Posterior cingulate gyrus (tissue), 11 donors: ENCODE results near the gene MBNL3.
"Not testable (repeated sequence)": the region's sequence is repeated elsewhere in the genome, so short reads cannot be mapped to it uniquely, and the experiment has no call there.

Experiments
- DNase-seq, 10 donors: peaks; one replicate each; pipeline versions ENCODE4 v3.0.0 to v3.0.0-alpha.2; 2020 to 2021; ENCODE audit warnings: mixed read lengths in 3 of 10
- intact Hi-C: fragments of 100-400 bp; cut with DNase I; formaldehyde crosslinking; loops from one replicate; pipeline ENCODE4 v1.15.1; 2023

MBNL3 gene

DNA sequence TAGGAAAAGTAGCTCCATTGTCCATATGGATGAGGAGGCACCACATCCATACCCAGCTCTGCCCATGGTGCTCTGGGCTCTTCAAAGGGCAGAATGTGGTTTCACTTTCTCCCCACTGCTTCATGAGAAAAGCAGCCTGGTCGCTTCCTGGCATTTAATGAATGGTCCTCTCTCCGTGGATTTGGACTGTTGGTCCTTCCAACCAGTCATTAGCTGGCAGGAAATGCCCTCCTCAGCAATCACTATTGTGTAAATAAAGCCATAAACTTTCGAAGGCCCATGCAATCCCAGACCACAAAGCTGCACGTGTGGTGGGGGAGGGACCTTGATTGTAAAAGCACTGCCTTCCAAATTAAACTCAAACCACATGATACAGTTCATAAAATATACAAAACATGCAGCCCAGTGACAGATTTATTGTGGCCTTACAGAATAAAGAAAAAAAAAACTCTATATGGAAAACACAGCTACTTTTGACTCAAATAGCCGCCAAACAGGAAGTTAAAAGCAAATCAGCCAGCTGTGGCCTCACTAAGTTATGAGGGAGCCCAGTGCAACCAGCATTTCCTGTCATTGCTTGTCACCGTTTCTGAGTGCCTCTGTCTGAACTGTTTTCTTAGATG, 8.1 kb downstream of the MBNL3 start:
- intact Hi-C loops: no loop called here

GRCh38 chrX:132474544-132475248, 14.1 kb downstream of the MBNL3 start:
- intact Hi-C loops: no loop called here
- DNase-seq: no peak

More for the DNA sequence above, 8.1 kb downstream of the MBNL3 start:
- peak in 2 of 10 donors; percentile 8 to 51 for DNase-seq

GRCh38 chrX:132472397-132472796, 16.4 kb downstream of the MBNL3 start:
- intact Hi-C loops: no loop called here
- no peak for DNase-seq

- no peak for DNase-seq
- intact Hi-C loops: no loop called here
Measured at GRCh38 chrX:132470831-132471230, 18.0 kb downstream of the MBNL3 start.

DNA sequence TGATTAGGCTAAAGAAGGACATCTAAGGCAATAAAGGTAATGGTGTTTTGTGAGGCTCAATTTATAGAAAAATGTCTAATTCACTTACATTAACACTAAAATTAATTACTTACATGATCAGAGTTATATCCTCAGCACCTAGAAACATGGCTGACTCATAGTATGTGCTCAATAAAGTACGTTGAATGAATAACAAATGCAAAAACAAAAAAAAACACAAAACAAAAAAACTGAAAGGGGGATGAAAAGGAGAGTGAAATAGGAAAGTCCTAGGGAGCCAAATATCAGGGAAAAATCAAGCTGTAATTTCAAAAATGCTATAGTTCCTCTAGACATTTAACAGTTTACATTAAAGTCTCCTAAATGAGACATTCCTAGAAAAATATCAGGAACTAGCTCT, 18.7 kb downstream of the MBNL3 start:
- DNase-seq: no peak
- intact Hi-C loops: no loop called here

GRCh38 chrX:132468454-132468853, 20.4 kb downstream of the MBNL3 start:
- DNase-seq: no peak
- intact Hi-C loops: no loop called here

DNA sequence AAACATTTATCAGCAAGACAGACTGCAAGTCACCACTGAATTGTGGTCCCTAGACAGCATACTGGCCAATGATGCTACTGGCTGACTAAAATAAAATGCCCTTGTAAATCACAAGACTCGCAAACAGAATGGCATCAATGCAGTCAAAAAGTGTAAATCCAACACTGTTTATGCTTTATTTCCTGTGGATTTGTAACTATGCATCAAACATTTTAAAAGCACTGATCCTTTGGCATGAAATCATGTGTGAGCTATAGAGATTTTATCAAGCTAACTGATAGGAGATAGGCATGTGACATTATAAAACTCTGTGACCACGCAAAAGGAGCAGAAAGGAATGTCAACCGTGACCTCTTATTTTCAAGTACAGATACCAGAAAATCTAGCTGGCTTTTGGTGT, 20.8 kb downstream of the MBNL3 start:
- intact Hi-C loops: no loop called here
- DNase-seq: no peak

GRCh38 chrX:132467026-132467425, 21.8 kb downstream of the MBNL3 start:
- intact Hi-C loops: no loop called here
- no peak for DNase-seq

GRCh38 chrX:132463411-132463810, 25.4 kb downstream of the MBNL3 start:
- intact Hi-C loops: no loop called here
- no peak for DNase-seq

GRCh38 chrX:132461886-132462285, 27.0 kb downstream of the MBNL3 start:
- intact Hi-C loops: no loop called here
- DNase-seq: peak in 1 of 10 donors; percentile 11

DNA sequence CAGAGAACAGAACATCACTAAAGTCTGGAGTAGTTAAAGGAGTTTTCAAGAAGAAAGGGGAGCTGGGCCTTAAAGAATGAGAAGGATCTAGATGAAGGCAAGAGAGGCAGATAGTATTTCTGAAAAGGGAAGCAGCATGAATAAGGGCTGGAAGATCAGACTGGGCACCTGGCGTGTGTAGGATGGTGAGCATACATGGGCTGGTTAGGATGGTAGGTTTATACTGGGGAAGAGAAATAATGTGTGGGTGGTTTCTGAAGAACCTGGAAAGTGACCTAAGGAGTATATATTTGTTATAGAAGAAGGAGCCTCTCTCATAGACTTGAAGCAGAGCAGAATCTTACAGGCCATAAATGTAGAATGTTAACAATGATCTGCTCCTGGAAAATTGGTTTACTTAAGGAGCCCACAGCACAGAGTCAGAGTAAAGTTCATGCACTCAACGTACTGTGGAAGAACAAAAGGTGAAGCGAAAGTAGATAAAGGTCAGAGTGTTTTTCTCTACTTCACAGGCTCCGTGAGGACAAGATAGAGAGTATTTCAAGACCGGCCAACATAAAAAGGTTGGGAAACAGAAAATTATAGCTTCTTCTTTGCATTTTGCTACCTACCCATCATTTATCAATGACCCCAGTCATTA, 35.8 kb downstream of the MBNL3 start:
- intact Hi-C loops: no loop called here
- DNase-seq: no peak

- intact Hi-C loops, DNase-seq: not testable (repeated sequence)
Measured at GRCh38 chrX:132445909-132446308, 42.9 kb downstream of the MBNL3 start.

DNA sequence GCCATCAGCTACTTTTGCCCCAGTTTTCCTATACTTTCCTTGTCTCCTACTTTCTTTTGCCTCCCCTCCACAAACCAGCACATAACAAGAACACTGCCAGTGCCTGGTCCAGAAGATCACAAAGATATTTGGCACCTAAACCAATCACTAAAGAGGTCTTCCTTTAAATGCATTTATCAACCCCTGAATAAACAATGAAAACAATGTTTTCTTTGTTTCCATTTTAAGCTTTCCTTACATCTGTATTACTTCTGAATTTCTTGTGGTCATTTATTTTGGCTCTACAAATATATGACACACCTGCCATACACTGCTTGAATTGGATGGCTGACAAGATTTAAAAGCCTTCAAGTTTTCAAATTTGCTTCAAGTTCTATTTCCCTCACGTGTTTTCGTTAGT, 43.9 kb downstream of the MBNL3 start:
- no peak for DNase-seq
- intact Hi-C loops: no loop called here

- intact Hi-C loops: no loop called here
- no peak for DNase-seq
Measured at GRCh38 chrX:132443196-132444135, 45.4 kb downstream of the MBNL3 start.

DNA sequence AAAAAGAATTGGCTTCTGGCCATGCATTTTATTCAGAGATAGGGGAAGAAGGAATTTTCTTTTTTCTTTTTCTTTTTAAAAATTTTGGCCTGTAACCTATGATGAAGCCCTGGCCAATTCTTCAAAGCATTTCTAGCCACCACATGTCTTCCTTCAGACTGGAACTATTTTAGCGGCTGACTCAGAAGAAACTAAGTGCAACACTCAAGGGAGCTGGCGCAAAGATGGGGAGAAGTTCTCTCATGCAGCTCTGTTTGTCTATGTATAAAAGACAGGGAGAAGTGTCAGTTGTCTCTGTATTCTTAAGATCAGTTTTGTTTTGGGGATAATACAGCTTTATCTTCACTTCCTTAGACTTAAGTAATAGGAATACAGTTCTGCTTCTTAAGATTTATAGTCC, 46.1 kb downstream of the MBNL3 start:
- DNase-seq: no peak
- intact Hi-C loops: no loop called here

DNA sequence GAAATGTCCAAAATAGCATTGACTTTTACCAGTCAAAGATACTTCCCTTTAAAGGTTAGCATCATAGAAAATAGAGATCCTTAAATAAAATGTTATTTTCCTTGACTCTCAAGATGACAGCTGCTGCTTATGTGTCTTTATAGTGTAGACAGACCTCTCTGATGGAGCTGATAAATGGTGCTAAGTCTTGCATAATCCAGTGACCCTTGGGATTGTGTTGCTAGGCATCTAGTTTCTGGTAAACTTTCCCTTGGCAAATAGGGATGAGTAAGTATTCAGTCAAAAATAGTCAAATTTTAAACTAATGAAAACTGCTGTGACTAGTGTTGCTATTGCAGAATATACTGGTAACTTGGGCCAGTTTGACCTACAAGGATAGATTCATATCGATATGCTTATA, 53.6 kb downstream of the MBNL3 start:
- DNase-seq: no peak
- intact Hi-C loops: no loop called here

DNA sequence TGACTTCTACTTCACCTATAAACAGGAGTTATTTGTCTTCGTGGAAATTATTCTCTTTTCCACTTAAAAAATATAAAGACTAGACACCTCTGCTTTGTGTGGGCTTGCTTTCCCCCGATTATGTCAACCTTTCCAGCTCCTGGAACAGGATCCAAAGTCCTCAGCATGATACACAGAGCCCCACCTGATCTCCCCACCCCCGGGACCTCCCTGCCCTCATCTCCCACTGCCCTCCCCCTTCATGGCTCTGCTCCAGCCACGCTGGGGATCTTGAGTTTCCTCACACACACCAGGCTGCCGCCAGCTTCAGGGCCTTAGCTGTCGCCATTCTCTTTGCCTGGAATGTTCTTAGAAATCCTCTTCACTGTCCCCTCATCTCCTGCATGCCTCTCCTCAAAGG, 55.3 kb downstream of the MBNL3 start:
- no peak for DNase-seq
- intact Hi-C loops: no loop called here

DNA sequence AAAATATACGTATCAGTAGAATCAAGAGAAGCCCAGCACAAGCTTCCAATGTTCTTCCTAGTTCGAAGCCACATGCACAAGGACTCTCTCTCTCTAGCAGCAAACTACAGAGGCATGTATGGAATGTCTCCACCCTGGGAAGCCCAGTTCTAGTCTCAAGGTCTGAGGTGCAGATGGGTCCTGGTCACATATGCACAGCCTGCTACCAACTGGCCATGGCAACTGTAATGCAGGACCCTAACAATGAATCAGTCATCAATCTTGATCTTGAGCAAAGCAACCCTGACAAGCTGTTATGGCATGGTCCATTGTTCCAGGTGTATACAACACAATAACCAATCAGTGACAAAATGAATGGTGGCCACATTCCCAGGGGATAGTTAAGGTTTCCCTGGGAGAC, 55.8 kb downstream of the MBNL3 start:
- intact Hi-C loops: no loop called here
- DNase-seq: no peak

GRCh38 chrX:132428896-132429295, 59.9 kb downstream of the MBNL3 start:
- DNase-seq: no peak
- intact Hi-C loops: no loop called here

DNA sequence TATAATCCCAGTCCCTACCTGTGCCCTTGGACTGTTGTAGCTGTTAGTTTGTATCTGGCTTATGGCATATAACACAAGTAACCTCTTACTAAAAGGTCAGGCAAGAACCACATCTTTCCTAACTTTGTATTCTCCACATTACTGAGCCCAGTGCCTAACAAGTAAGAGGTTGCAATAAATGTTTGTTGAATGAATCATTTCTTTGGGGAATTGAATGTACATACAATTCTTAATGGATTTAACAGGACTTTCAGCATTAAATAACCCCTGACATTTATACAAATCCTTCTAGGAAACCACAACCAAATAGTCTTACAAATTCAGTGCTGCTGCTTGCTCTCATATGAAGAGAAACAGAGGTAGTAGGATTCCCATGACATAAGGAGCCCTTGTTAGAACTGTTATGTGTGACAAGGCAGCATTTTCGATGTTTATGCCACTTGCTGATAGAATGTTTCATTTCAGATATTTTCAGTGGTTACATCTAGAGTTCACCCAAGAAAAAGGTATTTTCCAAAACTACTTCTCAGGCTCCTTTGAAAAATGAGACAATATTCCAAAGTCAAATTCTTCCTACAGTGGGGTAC, 62.0 kb downstream of the MBNL3 start:
- intact Hi-C loops: no loop called here
- no peak for DNase-seq
